WTC11 (cell line): ENCODE measurements around the gene EIF4E1B. TPM values are rescaled to one million over a fixed set of nuclear protein-coding genes. Genes with fewer than 3 reads are reported as not detected.

Experiments
- ATAC-seq: fragments of 200-7000 bp; cut with Tn5 transposase; 2 replicates; pipeline ENCODE4 v1.10.0; 2021; ENCODE audit warnings: mild to moderate bottlenecking, moderate library complexity
- CTCF ChIA-PET: fragments of 300-600 bp; sonication (Branson Sonifier 250); formaldehyde crosslinking; loops from one replicate; lab custom pipeline; 2021; ENCODE audit warnings: antibody characterized with exemption; lab: Charles Lee
- POLR2A ChIA-PET: fragments of 350-600 bp; sonication (Branson Sonifier 250); formaldehyde crosslinking; loops from one replicate; lab custom pipeline; 2021; ENCODE audit warnings: antibody characterized with exemption; lab: Charles Lee
- DNase-seq: peaks from one replicate; pipeline ENCODE4 v3.0.0; 2021; ENCODE audit warnings: low spot score
- H3K27ac Mint-ChIP-seq: 2 replicates; pipeline ENCODE4 v1.8.0; 2021; ENCODE audit warnings: mixed read lengths
- H3K27me3 Mint-ChIP-seq: 2 replicates; pipeline ENCODE4 v1.8.0; 2021; ENCODE audit warnings: low read depth, mild to moderate bottlenecking, moderate library complexity, mixed read lengths
- H3K36me3 Mint-ChIP-seq: 2 replicates; pipeline ENCODE4 v1.8.0; 2021; ENCODE audit warnings: mixed read lengths
- H3K4me1 Mint-ChIP-seq: 2 replicates; pipeline ENCODE4 v1.8.0; 2022; ENCODE audit warnings: mixed read lengths
- H3K4me3 Mint-ChIP-seq: 2 replicates; pipeline ENCODE4 v1.8.0; 2021; ENCODE audit warnings: mild to moderate bottlenecking, moderate library complexity, mixed read lengths
- H3K9me3 Mint-ChIP-seq: 2 replicates; pipeline ENCODE4 v1.8.0; 2021; ENCODE audit warnings: mixed read lengths
- CBFB ChIP-seq: sonication (generic); formaldehyde crosslinking; IDR thresholded peaks from 2 replicates; pipeline ENCODE4 v1.8.1; 2022; ENCODE audit warnings: mild to moderate bottlenecking, low read depth, missing genetic modification reagents
- CTCF ChIP-seq: fragments of 200-600 bp; IDR thresholded peaks from 2 replicates; pipeline ENCODE4 v1.8.0; 2022; ENCODE audit warnings: antibody characterized with exemption
- ERG ChIP-seq: fragments of 250-450 bp; sonication (Bioruptor Pico); IDR thresholded peaks from 2 replicates; pipeline ENCODE4 v1.8.0; 2021; ENCODE audit warnings: mild to moderate bottlenecking
- FOXP1 ChIP-seq: sonication (generic); formaldehyde crosslinking; IDR thresholded peaks from 2 replicates; pipeline ENCODE4 v1.8.0; 2022; ENCODE audit warnings: missing genetic modification reagents, mild to moderate bottlenecking, moderate library complexity, borderline replicate concordance
- HMGA2 ChIP-seq: fragments of 250-450 bp; sonication (Bioruptor Pico); IDR thresholded peaks from 2 replicates; pipeline ENCODE4 v1.4.0; 2021; ENCODE audit warnings: mild to moderate bottlenecking, moderate library complexity
- MYBL2 ChIP-seq: sonication (generic); formaldehyde crosslinking; IDR thresholded peaks from 2 replicates; pipeline ENCODE4 v1.8.1; 2023; ENCODE audit warnings: mild to moderate bottlenecking, moderate library complexity, missing genetic modification reagents
- NFYB ChIP-seq: sonication (generic); formaldehyde crosslinking; conservative IDR thresholded peaks from 2 replicates; pipeline ENCODE4 v1.8.0; 2022; ENCODE audit warnings: low read depth, missing genetic modification reagents
- RORB ChIP-seq: fragments of 250-450 bp; sonication (Bioruptor Pico); IDR thresholded peaks from 2 replicates; pipeline ENCODE4 v1.9.0; 2021; ENCODE audit warnings: mild to moderate bottlenecking
- SMAD3 ChIP-seq: sonication (generic); formaldehyde crosslinking; IDR thresholded peaks from 2 replicates; pipeline ENCODE4 v1.8.0; 2022; ENCODE audit warnings: missing genetic modification reagents, mild to moderate bottlenecking, borderline replicate concordance
- TEAD1 ChIP-seq: sonication (generic); formaldehyde crosslinking; IDR thresholded peaks from 2 replicates; pipeline ENCODE4 v1.8.0; 2022; ENCODE audit warnings: mild to moderate bottlenecking, missing genetic modification reagents
- USF1 ChIP-seq: sonication (generic); formaldehyde crosslinking; IDR thresholded peaks from 2 replicates; pipeline ENCODE4 v1.8.0; 2022; ENCODE audit warnings: mild to moderate bottlenecking, missing genetic modification reagents
- USF2 ChIP-seq: sonication (generic); formaldehyde crosslinking; IDR thresholded peaks from 2 replicates; pipeline ENCODE4 v1.8.1; 2023; ENCODE audit warnings: mild to moderate bottlenecking, missing genetic modification reagents, moderate library complexity
- ZNF121 ChIP-seq: sonication (generic); formaldehyde crosslinking; IDR thresholded peaks from 2 replicates; pipeline ENCODE4 v1.8.0; 2023; ENCODE audit warnings: missing genetic modification reagents
- ZNF425 ChIP-seq: fragments of 250-450 bp; sonication (Bioruptor Pico); conservative IDR thresholded peaks from 2 replicates; pipeline ENCODE4 v1.9.0; 2021; ENCODE audit warnings: mild to moderate bottlenecking
- ZNF671 ChIP-seq: fragments of 250-450 bp; sonication (Bioruptor Pico); IDR thresholded peaks from 2 replicates; pipeline ENCODE4 v1.8.0; 2021; ENCODE audit warnings: mild to moderate bottlenecking
- total RNA-seq: library from RNA; stranded (reverse); gene quantifications from 3 replicates; pipeline ENCODE4 v1.2.3, GENCODE V29; 2021
- TF ChIP-seq, protein P1 (sequence below): sonication (generic); formaldehyde crosslinking; IDR thresholded peaks from 2 replicates; pipeline ENCODE4 v1.8.0; 2023; ENCODE audit warnings: missing genetic modification reagents, mild to moderate bottlenecking, borderline replicate concordance

EIF4E1B gene
- total RNA-seq, 1 experiment from 2014 or later = 0.74 TPM

- H3K27me3 Mint-ChIP-seq = peaks cover 3% of the 10 kb centered on the region
- H3K9me3 Mint-ChIP-seq = no peaks in the 10 kb centered on the region
- no peak overlapping the region for H3K27ac Mint-ChIP-seq
- DNase-seq (no peak), ATAC-seq (no peak)
- peaks cover 62% of the 10 kb centered on the region for H3K4me1 Mint-ChIP-seq
- no peaks in the 10 kb centered on the region for H3K36me3 Mint-ChIP-seq
- TF ChIP-seq RORB (CRISPR knock-in tag) (no peak), MYBL2 (CRISPR knock-in tag) (no peak), NFYB (no peak), HMGA2 (no peak), ERG (CRISPR knock-in tag) (no peak), USF2 (no peak), SMAD3 (CRISPR knock-in tag) (no peak), CTCF (no peak), ZNF121 (CRISPR knock-in tag) (no peak), TEAD1 (CRISPR knock-in tag) (no peak), CBFB (CRISPR knock-in tag) (no peak), FOXP1 (no peak), ZNF671 (CRISPR knock-in tag) (no peak), ZNF425 (CRISPR knock-in tag) (no peak), USF1 (CRISPR knock-in tag) (no peak)
- TF ChIP-seq, protein P1, sequence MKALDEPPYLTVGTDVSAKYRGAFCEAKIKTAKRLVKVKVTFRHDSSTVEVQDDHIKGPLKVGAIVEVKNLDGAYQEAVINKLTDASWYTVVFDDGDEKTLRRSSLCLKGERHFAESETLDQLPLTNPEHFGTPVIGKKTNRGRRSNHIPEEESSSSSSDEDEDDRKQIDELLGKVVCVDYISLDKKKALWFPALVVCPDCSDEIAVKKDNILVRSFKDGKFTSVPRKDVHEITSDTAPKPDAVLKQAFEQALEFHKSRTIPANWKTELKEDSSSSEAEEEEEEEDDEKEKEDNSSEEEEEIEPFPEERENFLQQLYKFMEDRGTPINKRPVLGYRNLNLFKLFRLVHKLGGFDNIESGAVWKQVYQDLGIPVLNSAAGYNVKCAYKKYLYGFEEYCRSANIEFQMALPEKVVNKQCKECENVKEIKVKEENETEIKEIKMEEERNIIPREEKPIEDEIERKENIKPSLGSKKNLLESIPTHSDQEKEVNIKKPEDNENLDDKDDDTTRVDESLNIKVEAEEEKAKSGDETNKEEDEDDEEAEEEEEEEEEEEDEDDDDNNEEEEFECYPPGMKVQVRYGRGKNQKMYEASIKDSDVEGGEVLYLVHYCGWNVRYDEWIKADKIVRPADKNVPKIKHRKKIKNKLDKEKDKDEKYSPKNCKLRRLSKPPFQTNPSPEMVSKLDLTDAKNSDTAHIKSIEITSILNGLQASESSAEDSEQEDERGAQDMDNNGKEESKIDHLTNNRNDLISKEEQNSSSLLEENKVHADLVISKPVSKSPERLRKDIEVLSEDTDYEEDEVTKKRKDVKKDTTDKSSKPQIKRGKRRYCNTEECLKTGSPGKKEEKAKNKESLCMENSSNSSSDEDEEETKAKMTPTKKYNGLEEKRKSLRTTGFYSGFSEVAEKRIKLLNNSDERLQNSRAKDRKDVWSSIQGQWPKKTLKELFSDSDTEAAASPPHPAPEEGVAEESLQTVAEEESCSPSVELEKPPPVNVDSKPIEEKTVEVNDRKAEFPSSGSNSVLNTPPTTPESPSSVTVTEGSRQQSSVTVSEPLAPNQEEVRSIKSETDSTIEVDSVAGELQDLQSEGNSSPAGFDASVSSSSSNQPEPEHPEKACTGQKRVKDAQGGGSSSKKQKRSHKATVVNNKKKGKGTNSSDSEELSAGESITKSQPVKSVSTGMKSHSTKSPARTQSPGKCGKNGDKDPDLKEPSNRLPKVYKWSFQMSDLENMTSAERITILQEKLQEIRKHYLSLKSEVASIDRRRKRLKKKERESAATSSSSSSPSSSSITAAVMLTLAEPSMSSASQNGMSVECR = no peak
- ChIA-PET POLR2A (no interaction called here), CTCF (interaction anchor here (1.5 to 14.2 kb wide), 3 partner anchors 11 to 32 kb away, joined by 3 to 233 read pairs (median 5); no protein-coding TSS in a partner anchor)
- no peak overlapping the region for H3K4me3 Mint-ChIP-seq
Measured at GRCh38 chr5:176691524-176691923, 61.0 kb downstream of the EIF4E1B start.
